IMR-90 (cell line): ENCODE measurements around the gene ZNF654.

Experiments
- BHLHE40 ChIP-seq: fragments of 150-350 bp; IDR thresholded peaks from 2 replicates; pipeline ENCODE4 v1.6.1; 2016; ENCODE audit warnings: mild to moderate bottlenecking, low read depth, low read length
- CHD1 ChIP-seq: IDR thresholded peaks from 2 replicates; pipeline ENCODE4 v1.6.1; 2012; ENCODE audit warnings: low read depth, low read length, improper control_type of control experiment
- CTCF ChIP-seq: conservative IDR thresholded peaks from 2 replicates; pipeline ENCODE4 v1.5.1; 2012; ENCODE audit warnings: mild to moderate bottlenecking, low read depth, low read length, improper control_type of control experiment
- ELK1 ChIP-seq: fragments of 150-350 bp; IDR thresholded peaks from 2 replicates; pipeline ENCODE4 v1.6.1; 2016; ENCODE audit warnings: low read depth, mild to moderate bottlenecking, low read length, moderate library complexity, borderline replicate concordance
- MAZ ChIP-seq: IDR thresholded peaks from 2 replicates; pipeline ENCODE4 v1.6.1; 2012; ENCODE audit warnings: low read depth, mild to moderate bottlenecking, low read length, improper control_type of control experiment, moderate library complexity, borderline replicate concordance
- POLR2A ChIP-seq: IDR thresholded peaks from 2 replicates; pipeline ENCODE4 v1.6.1; 2012; ENCODE audit warnings: mild to moderate bottlenecking, low read depth, low read length
- RAD21 ChIP-seq: IDR thresholded peaks from 2 replicates; pipeline ENCODE4 v1.6.1; 2012; ENCODE audit warnings: low read length, improper control_type of control experiment
- RCOR1 ChIP-seq: IDR thresholded peaks from 2 replicates; pipeline ENCODE4 v1.6.1; 2012; ENCODE audit warnings: mild to moderate bottlenecking, low read length, improper control_type of control experiment; ENCODE audit not compliant: insufficient replicate concordance
- RFX5 ChIP-seq: IDR thresholded peaks from 2 replicates; pipeline ENCODE4 v1.8.0; 2012; ENCODE audit warnings: low read depth, mild to moderate bottlenecking, low read length, moderate library complexity
- SMC3 ChIP-seq: fragments of 150-350 bp; IDR thresholded peaks from 2 replicates; pipeline ENCODE4 v1.6.1; 2016; ENCODE audit warnings: low read depth, mild to moderate bottlenecking, antibody characterized with exemption, low read length, moderate library complexity
- USF2 ChIP-seq: fragments of 150-350 bp; IDR thresholded peaks from 2 replicates; pipeline ENCODE4 v1.6.1; 2017; ENCODE audit warnings: mild to moderate bottlenecking, antibody characterized with exemption, low read length, low read depth

- TF ChIP-seq POLR2A (no peak), RAD21 (no peak), CTCF (no peak), USF2 (no peak), ELK1 (no peak), MAZ (no peak), CHD1 (no peak), RFX5 (no peak), RCOR1 (no peak), BHLHE40 (no peak), SMC3 (no peak)
These were observed 89.6 kb downstream of the ZNF654 start for GRCh38 chr3:88148651-88149050.
